Fibroblast of lung (primary cell): ENCODE results near the gene NEGR1. TPM values are rescaled to one million over a fixed set of nuclear protein-coding genes. Genes with fewer than 3 reads are reported as not detected.

Experiments
- DNase-seq, 2 donors: peaks; one replicate each; pipeline versions ENCODE4 v3.0.0 to v3.0.0-alpha.2; 2010; ENCODE audit warnings: low read depth in 2 of 2
- H2AFZ ChIP-seq: 2 replicates; pipeline ENCODE4 v1.5.1; 2012; ENCODE audit warnings: low read length, control low read depth, inconsistent platforms
- H3K27ac ChIP-seq: 2 replicates; pipeline ENCODE4 v1.5.1; 2011; ENCODE audit warnings: low read length, control low read depth; ENCODE audit not compliant: insufficient read depth
- H3K27me3 ChIP-seq: 2 replicates; pipeline ENCODE4 v1.5.1; 2011; ENCODE audit warnings: mild to moderate bottlenecking, low read length; ENCODE audit not compliant: control insufficient read depth, insufficient read depth
- H3K36me3 ChIP-seq: 2 replicates; pipeline ENCODE4 v1.5.1; 2011; ENCODE audit warnings: low read length; ENCODE audit not compliant: control insufficient read depth, insufficient read depth
- H3K4me1 ChIP-seq: 2 replicates; pipeline ENCODE4 v1.5.1; 2011; ENCODE audit warnings: low read length; ENCODE audit not compliant: control insufficient read depth, insufficient read depth; ENCODE audit errors: extremely low read depth
- H3K4me2 ChIP-seq: 2 replicates; pipeline ENCODE4 v1.5.1; 2011; ENCODE audit warnings: low read length, control low read depth; ENCODE audit not compliant: insufficient read depth; ENCODE audit errors: extremely low read depth
- H3K4me3 ChIP-seq, 4 experiments: fragments of 200-600 bp in 1 of 4; sonication (generic) in 1 of 4; replicated peaks in 1 of 4; 2 replicates each; pipeline ENCODE4 v1.5.1; 2011 to 2016; ENCODE audit warnings: low read length in 4 of 4, low read depth in 3 of 4, mild to moderate bottlenecking in 3 of 4, control low read depth in 2 of 4, inconsistent platforms in 1 of 4, mixed read lengths in 1 of 4; ENCODE audit not compliant: insufficient read depth in 1 of 4; ENCODE audit errors: control extremely low read depth in 1 of 4
- H3K79me2 ChIP-seq: 2 replicates; pipeline ENCODE4 v1.5.1; 2012; ENCODE audit warnings: mild to moderate bottlenecking, low read length, inconsistent platforms; ENCODE audit not compliant: control insufficient read depth, insufficient read depth
- H3K9ac ChIP-seq: 2 replicates; pipeline ENCODE4 v1.5.1; 2011; ENCODE audit warnings: mild to moderate bottlenecking, low read length, control low read depth; ENCODE audit not compliant: insufficient read depth
- H3K9me3 ChIP-seq: 2 replicates; pipeline ENCODE4 v1.5.1; 2012; ENCODE audit warnings: low read depth, low read length; ENCODE audit not compliant: control insufficient read depth, insufficient read depth
- H4K20me1 ChIP-seq: 2 replicates; pipeline ENCODE4 v1.5.1; 2011; ENCODE audit warnings: low read length; ENCODE audit not compliant: control insufficient read depth, insufficient read depth; ENCODE audit errors: extremely low read depth
- EZH2 ChIP-seq: IDR thresholded peaks from 2 replicates; pipeline ENCODE4 v1.5.1; 2012; ENCODE audit warnings: low read length, control low read depth, mild to moderate bottlenecking; ENCODE audit errors: missing control alignments
- polyA plus RNA-seq, 2 donors: library from polyadenylated mRNA; depleted of rRNA in 1 of 2; stranded (reverse) in 1 of 2; unstranded in 1 of 2; fragments of >200 nt; gene quantifications; 2 replicates each; pipeline ENCODE4 v1.2.1, GENCODE V29; 2011 to 2012; ENCODE audit warnings: missing spikeins in 1 of 2
- total RNA-seq: library from RNA; depleted of rRNA; stranded (reverse); fragments of >200 nt; gene quantifications from 2 replicates; pipeline ENCODE4 v1.2.1, GENCODE V29; 2014
- TF ChIP-seq, protein P1 (sequence below), 2 donors: IDR thresholded peaks in 1 of 2; conservative IDR thresholded peaks in 1 of 2; 1 replicate in 1 of 2; 2 replicates in 1 of 2; pipeline ENCODE4 v1.5.1; 2011 to 2012; ENCODE audit warnings: low read length in 2 of 2, control low read depth in 1 of 2, inconsistent platforms in 1 of 2, low read depth in 1 of 2, mild to moderate bottlenecking in 1 of 2

Gene NEGR1
- total and polyA plus RNA-seq, 2 donors (not counting 1 experiment from before 2014, with no cell fraction given): 3.1 to 9.4 TPM

DNA sequence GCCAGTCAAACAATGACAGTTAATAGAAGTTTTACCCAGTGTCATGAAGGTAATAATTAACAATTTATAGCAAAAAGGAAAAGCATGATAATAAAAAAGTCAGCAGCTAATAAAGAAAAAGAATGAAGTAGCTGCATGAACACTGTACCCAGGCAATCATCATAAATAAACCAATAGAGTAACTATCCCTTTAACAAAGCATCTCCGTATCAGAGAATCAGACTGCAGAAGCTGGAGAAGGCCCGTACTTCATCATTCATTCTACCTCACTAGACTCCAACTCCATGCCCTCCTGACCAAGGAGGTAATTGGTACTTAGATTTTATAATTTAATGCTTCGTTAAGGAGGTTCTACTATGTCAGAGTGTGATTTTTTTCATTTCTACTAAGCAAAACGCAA lies 140.5 kb downstream of the NEGR1 start:
- H3K36me3 ChIP-seq: no peaks in the 10 kb centered on the region
- no peak overlapping the region for H3K4me2 ChIP-seq
- TF ChIP-seq EZH2: no peak
- TF ChIP-seq, protein P1, sequence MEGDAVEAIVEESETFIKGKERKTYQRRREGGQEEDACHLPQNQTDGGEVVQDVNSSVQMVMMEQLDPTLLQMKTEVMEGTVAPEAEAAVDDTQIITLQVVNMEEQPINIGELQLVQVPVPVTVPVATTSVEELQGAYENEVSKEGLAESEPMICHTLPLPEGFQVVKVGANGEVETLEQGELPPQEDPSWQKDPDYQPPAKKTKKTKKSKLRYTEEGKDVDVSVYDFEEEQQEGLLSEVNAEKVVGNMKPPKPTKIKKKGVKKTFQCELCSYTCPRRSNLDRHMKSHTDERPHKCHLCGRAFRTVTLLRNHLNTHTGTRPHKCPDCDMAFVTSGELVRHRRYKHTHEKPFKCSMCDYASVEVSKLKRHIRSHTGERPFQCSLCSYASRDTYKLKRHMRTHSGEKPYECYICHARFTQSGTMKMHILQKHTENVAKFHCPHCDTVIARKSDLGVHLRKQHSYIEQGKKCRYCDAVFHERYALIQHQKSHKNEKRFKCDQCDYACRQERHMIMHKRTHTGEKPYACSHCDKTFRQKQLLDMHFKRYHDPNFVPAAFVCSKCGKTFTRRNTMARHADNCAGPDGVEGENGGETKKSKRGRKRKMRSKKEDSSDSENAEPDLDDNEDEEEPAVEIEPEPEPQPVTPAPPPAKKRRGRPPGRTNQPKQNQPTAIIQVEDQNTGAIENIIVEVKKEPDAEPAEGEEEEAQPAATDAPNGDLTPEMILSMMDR (conservative IDR thresholded peaks at IDR 0.05 in 1 of 2, IDR thresholded peaks at IDR 0.05 in 1 of 2; ENCODE audit: low read depth in 1 of 2, low read length in 2 of 2): no peak
- no peak overlapping the region for H3K27ac ChIP-seq
- H3K9ac ChIP-seq: no peak overlapping the region
- no peaks in the 10 kb centered on the region for H3K27me3 ChIP-seq
- no peak overlapping the region for H3K4me3 ChIP-seq
- no peaks in the 10 kb centered on the region for H4K20me1 ChIP-seq
- no peak overlapping the region for H2AFZ ChIP-seq
- H3K9me3 ChIP-seq: no peaks in the 10 kb centered on the region
- H3K79me2 ChIP-seq: no peaks in the 10 kb centered on the region
- no peaks in the 10 kb centered on the region for H3K4me1 ChIP-seq
- no peak for DNase-seq

DNA sequence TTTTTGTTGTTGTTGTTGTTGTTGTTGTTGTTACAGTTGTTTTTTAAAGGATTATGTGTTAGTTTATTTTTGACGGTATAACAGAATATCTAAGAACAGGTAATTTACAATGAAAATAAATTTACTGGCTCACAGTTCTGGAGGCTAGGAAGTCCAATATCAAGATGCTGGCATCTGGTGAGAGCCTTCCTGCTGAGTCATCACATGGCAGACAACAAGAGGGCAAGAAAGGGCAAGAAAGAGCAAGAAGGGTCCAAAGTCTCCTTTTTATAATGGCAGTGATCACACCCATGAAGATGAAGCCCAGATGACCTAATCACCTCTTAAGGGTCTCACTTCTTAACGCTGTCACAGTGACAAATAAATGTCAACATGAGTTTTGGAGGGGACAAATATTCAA lies 142.1 kb downstream of the NEGR1 start:
- no peaks in the 10 kb centered on the region for H3K4me1 ChIP-seq
- no peaks in the 10 kb centered on the region for H3K36me3 ChIP-seq
- no peaks in the 10 kb centered on the region for H3K9me3 ChIP-seq
- no peaks in the 10 kb centered on the region for H3K27me3 ChIP-seq
- TF ChIP-seq, protein P1 (conservative IDR thresholded peaks at IDR 0.05 in 1 of 2, IDR thresholded peaks at IDR 0.05 in 1 of 2; ENCODE audit: low read depth in 1 of 2, low read length in 2 of 2): no peak
- no peak for TF ChIP-seq EZH2
- DNase-seq: peak in 1 of 2 donors; percentile 1
- no peak overlapping the region for H3K4me3 ChIP-seq
- H3K9ac ChIP-seq: no peak overlapping the region
- H4K20me1 ChIP-seq: no peaks in the 10 kb centered on the region
- H3K27ac ChIP-seq: no peak overlapping the region
- H3K4me2 ChIP-seq: no peak overlapping the region
- no peak overlapping the region for H2AFZ ChIP-seq
- H3K79me2 ChIP-seq: no peaks in the 10 kb centered on the region

DNA sequence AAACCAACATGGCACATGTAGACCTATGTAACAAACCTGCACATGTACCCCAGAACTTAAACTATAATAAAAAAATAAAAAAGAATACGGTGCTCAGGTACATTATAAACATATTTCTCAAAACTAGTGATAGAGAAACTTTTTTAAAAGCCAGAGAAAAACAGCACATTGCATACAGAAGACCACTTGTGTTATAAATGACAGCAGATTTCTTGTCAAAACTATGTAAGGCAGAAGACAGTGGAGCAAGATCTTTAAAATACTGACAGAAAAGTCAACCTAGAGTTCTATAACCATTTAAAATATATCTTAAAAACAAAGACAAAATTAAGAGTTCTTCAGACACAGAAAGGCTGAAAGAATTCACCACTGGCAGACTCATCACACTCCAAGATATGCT lies 144.7 kb downstream of the NEGR1 start:
- no peaks in the 10 kb centered on the region for H3K79me2 ChIP-seq
- no peak overlapping the region for H3K4me3 ChIP-seq
- H3K4me2 ChIP-seq: no peak overlapping the region
- no peaks in the 10 kb centered on the region for H3K27me3 ChIP-seq
- H3K4me1 ChIP-seq: no peaks in the 10 kb centered on the region
- H3K9ac ChIP-seq: no peak overlapping the region
- DNase-seq: peak in 1 of 2 donors; percentile 6
- H3K27ac ChIP-seq: no peak overlapping the region
- no peaks in the 10 kb centered on the region for H3K9me3 ChIP-seq
- H3K36me3 ChIP-seq: no peaks in the 10 kb centered on the region
- H4K20me1 ChIP-seq: no peaks in the 10 kb centered on the region
- H2AFZ ChIP-seq: no peak overlapping the region
- TF ChIP-seq, protein P1 (conservative IDR thresholded peaks at IDR 0.05 in 1 of 2, IDR thresholded peaks at IDR 0.05 in 1 of 2; ENCODE audit: low read depth in 1 of 2, low read length in 2 of 2): no peak
- no peak for TF ChIP-seq EZH2
